ENCODE results near the gene USP2.
"Not testable (repeated sequence)": the region's sequence is repeated elsewhere in the genome, so short reads cannot be mapped to it uniquely, and the experiment has no call there.

USP2 gene

GRCh38 chr11:119389611-119390254 lies 8.2 kb upstream of the USP2 start:
- TF ChIP-seq PATZ1 (CRISPR knock-in tag; IDR thresholded peaks at IDR 0.05; ENCODE audit: borderline replicate concordance) (no peak), ZFP3 (CRISPR knock-in tag; IDR thresholded peaks at IDR 0.05) (no peak), GLIS3 (CRISPR knock-in tag; IDR thresholded peaks at IDR 0.05) (no peak)
- peak; percentile 51; the same call in 1 of the 3 replicates for ATAC-seq

- TF ChIP-seq TOX (CRISPR knock-in tag; IDR thresholded peaks at IDR 0.05; ENCODE audit: borderline replicate concordance) (no peak), GLIS3 (CRISPR knock-in tag; IDR thresholded peaks at IDR 0.05) (no peak), ARNTL (CRISPR knock-in tag; IDR thresholded peaks at IDR 0.05; ENCODE audit: borderline replicate concordance, low read depth) (no peak), ZNF70 (CRISPR knock-in tag; IDR thresholded peaks at IDR 0.05) (no peak), ZFP3 (CRISPR knock-in tag; IDR thresholded peaks at IDR 0.05) (no peak), ESRRG (CRISPR knock-in tag; IDR thresholded peaks at IDR 0.05) (no peak), POU6F1 (CRISPR knock-in tag; IDR thresholded peaks at IDR 0.05; ENCODE audit: borderline replicate concordance, low read depth) (no peak), CSRNP3 (CRISPR knock-in tag; IDR thresholded peaks at IDR 0.05) (no peak), SNAI2 (CRISPR knock-in tag; IDR thresholded peaks at IDR 0.05) (no peak), PATZ1 (CRISPR knock-in tag; IDR thresholded peaks at IDR 0.05; ENCODE audit: borderline replicate concordance) (no peak), ZNF8 (CRISPR knock-in tag; IDR thresholded peaks at IDR 0.05) (no peak), TCF4 (CRISPR knock-in tag; IDR thresholded peaks at IDR 0.05; ENCODE audit: borderline replicate concordance) (no peak), CREB5 (CRISPR knock-in tag; IDR thresholded peaks at IDR 0.05; ENCODE audit: low read depth) (no peak), ZFP30 (CRISPR knock-in tag; IDR thresholded peaks at IDR 0.05) (no peak), ZNF565 (CRISPR knock-in tag; conservative IDR thresholded peaks at IDR 0.05; ENCODE audit: low read depth) (no peak), RARB (CRISPR knock-in tag; IDR thresholded peaks at IDR 0.05) (no peak), ISL1 (CRISPR knock-in tag; IDR thresholded peaks at IDR 0.05) (no peak)
- no peak for ATAC-seq
These were observed 6.6 kb upstream of the USP2 start for GRCh38 chr11:119388103-119388502.

GRCh38 chr11:119384332-119384731 lies 2.8 kb upstream of the USP2 start:
- TF ChIP-seq PPARA (CRISPR knock-in tag; IDR thresholded peaks at IDR 0.05; ENCODE audit: borderline replicate concordance) = no peak
- TF ChIP-seq GLIS3 (CRISPR knock-in tag; IDR thresholded peaks at IDR 0.05) = no peak
- TF ChIP-seq CSDC2 (CRISPR knock-in tag; IDR thresholded peaks at IDR 0.05) = no peak
- TF ChIP-seq ESRRG (CRISPR knock-in tag; IDR thresholded peaks at IDR 0.05) = no peak
- no peak for TF ChIP-seq ZNF565 (CRISPR knock-in tag; conservative IDR thresholded peaks at IDR 0.05; ENCODE audit: low read depth)
- no peak for TF ChIP-seq ARNTL (CRISPR knock-in tag; IDR thresholded peaks at IDR 0.05; ENCODE audit: borderline replicate concordance, low read depth)
- TF ChIP-seq PATZ1 (CRISPR knock-in tag; IDR thresholded peaks at IDR 0.05; ENCODE audit: borderline replicate concordance) = no peak
- TF ChIP-seq BACH2 (CRISPR knock-in tag; IDR thresholded peaks at IDR 0.05; ENCODE audit: borderline replicate concordance) = no peak
- TF ChIP-seq ISL1 (CRISPR knock-in tag; IDR thresholded peaks at IDR 0.05) = no peak
- ATAC-seq = no peak

GRCh38 chr11:119382513-119382912 lies 1.0 kb upstream of the USP2 start:
- ATAC-seq = not testable (repeated sequence)

Measured in SK-N-SH treated with all-trans-retinoic acid at 6 μM for 48 hours (cell line).